ENCODE measurements around the gene SUN1.

SUN1 gene

GRCh38 chr7:897086-897485 lies 64.8 kb downstream of the SUN1 start:
- DNase-seq (ENCODE audit: low read depth): no peak
- H3K4me3 ChIP-seq (ENCODE audit: low read depth, low read length): no peak overlapping the region
- no peak for TF ChIP-seq CTCF (conservative IDR thresholded peaks at IDR 0.05; ENCODE audit: low read depth, low read length)

GRCh38 chr7:897771-898376 lies 65.6 kb downstream of the SUN1 start:
- TF ChIP-seq CTCF (conservative IDR thresholded peaks at IDR 0.05; ENCODE audit: low read depth, low read length): no peak
- no peak for DNase-seq (ENCODE audit: low read depth)
- H3K4me3 ChIP-seq (ENCODE audit: low read depth, low read length): no peak overlapping the region

- no peak overlapping the region for H3K4me3 ChIP-seq (ENCODE audit: low read depth, low read length)
- TF ChIP-seq CTCF (conservative IDR thresholded peaks at IDR 0.05; ENCODE audit: low read depth, low read length): no peak
- no peak for DNase-seq (ENCODE audit: low read depth)
These were observed 66.2 kb downstream of the SUN1 start for GRCh38 chr7:898460-898854.

- TF ChIP-seq CTCF (conservative IDR thresholded peaks at IDR 0.05; ENCODE audit: low read depth, low read length): no peak
- no peak for DNase-seq (ENCODE audit: low read depth)
- no peak overlapping the region for H3K4me3 ChIP-seq (ENCODE audit: low read depth, low read length)
These were observed 66.8 kb downstream of the SUN1 start for GRCh38 chr7:898855-899681.

GRCh38 chr7:899806-900205 lies 67.5 kb downstream of the SUN1 start:
- TF ChIP-seq CTCF (conservative IDR thresholded peaks at IDR 0.05; ENCODE audit: low read depth, low read length): no peak
- no peak overlapping the region for H3K4me3 ChIP-seq (ENCODE audit: low read depth, low read length)
- no peak for DNase-seq (ENCODE audit: low read depth)

GRCh38 chr7:900331-901040 lies 68.2 kb downstream of the SUN1 start:
- TF ChIP-seq CTCF (conservative IDR thresholded peaks at IDR 0.05; ENCODE audit: low read depth, low read length): no peak
- no peak for DNase-seq (ENCODE audit: low read depth)
- no peak overlapping the region for H3K4me3 ChIP-seq (ENCODE audit: low read depth, low read length)

Data from choroid plexus epithelial cell (primary cell).